Ovary (tissue), 3 donors: ENCODE data around the gene GOLGA5.
"Not testable (repeated sequence)": the region's sequence is repeated elsewhere in the genome, so short reads cannot be mapped to it uniquely, and the experiment has no call there.

ENCODE experiments used
- CTCF ChIP-seq, 3 donors: fragments of 450-650 bp in 2 of 3; fragments of 200-600 bp in 1 of 3; IDR thresholded peaks; one replicate each; pipeline versions ENCODE4 v1.5.1 to v1.8.0; 2016 to 2022; ENCODE audit warnings: antibody characterized with exemption in 3 of 3, mild to moderate bottlenecking in 1 of 3
- POLR2A ChIP-seq: fragments of 450-650 bp; IDR thresholded peaks from one replicate; pipeline ENCODE4 v1.6.1; 2017; ENCODE audit warnings: antibody characterized with exemption, mild to moderate bottlenecking, moderate library complexity
- donor health status: DM: no; HTN: no; CAD: no.

GRCh38 chr14:92775292-92775691 lies 18.8 kb upstream of the GOLGA5 start:
- not testable (repeated sequence) for TF ChIP-seq CTCF (IDR thresholded peaks at IDR 0.05); POLR2A
